Measurements from ENCODE around the gene NRXN3. TPM values are rescaled to one million over a fixed set of nuclear protein-coding genes. Genes with fewer than 3 reads are reported as not detected.
"Not testable (repeated sequence)": the region's sequence is repeated elsewhere in the genome, so short reads cannot be mapped to it uniquely, and the experiment has no call there.

Gene NRXN3
- total RNA-seq, 1 experiment from 2014 or later: 0.23 TPM

DNA sequence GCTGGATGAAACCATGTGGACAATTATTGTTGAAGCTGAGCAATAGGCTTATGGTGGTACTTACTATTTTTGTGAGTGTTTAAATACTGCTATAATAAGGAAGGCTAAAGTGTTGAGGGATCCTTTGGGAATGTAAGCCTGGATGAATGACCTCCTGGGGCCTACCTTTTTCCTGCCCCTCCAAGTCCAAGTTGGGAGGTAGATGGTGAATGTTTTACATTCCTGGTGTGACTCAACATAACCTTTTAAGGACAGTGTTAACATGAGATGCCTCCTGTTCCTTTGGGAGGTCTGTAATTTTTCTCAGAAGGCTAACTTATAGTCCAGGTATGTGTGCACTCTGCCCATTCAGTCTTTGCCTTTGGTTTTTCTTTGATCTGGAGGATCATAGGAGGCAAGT is 315.9 kb downstream of the NRXN3 start:
- no peak for DNase-seq (ENCODE audit: low read depth)

DNA sequence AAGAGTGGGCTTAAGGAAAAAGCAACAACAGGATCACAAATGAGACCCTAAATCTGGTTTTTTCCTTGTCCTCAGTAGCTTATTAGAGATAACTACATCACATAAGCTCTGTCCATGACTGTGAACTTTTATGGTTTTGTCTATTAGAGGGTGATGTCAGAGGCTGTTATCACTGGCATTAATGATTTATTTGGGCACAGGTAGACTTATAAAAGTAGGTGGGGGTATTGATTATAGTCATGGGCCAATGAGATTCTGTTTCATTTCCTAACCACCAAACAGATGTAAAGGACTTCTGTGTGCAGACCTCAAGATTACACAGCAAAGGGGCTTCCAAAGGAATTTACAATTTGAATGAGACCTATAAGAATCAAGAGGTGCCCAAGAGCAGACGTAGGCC is 316.4 kb downstream of the NRXN3 start:
- DNase-seq (ENCODE audit: low read depth): no peak

DNA sequence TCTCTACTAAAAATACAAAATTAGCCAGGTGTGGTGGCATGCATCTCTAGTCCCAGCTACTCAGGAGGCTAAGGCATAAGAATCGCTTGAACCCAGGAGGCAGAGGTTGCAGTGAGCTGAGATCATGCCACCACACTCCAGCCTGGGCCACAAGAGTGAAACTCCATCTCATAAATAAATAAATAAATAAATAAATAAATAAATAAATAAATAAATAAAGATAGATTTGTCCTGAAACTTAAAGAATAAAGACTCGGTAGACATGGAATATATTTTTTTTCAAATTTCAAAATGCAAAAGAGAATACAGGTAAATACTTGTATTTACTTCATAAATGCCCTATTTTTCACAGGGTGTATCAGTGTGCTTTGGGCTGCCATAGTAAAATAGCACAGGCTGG is 317.4 kb downstream of the NRXN3 start:
- DNase-seq (ENCODE audit: low read depth): not testable (repeated sequence)

DNA sequence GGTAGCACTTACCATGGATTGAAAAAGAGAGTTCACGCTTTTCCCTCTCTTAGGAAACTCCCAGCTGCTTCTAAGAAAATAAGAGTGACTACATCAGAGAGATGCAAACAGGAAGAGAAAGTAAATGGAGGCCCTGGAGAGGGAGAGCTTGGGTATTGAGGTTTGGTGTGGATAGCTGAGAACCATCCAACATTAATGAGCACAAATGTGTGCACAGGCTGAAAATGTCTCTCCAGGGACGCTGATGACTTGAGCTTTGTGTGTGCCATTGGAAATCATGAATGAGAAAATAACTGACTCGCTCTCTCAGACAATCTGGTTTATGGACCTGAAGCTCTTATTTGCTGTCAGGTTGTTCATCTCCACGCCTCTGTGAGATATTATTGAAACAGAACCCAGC is 318.8 kb downstream of the NRXN3 start:
- DNase-seq (ENCODE audit: low read depth): no peak

DNA sequence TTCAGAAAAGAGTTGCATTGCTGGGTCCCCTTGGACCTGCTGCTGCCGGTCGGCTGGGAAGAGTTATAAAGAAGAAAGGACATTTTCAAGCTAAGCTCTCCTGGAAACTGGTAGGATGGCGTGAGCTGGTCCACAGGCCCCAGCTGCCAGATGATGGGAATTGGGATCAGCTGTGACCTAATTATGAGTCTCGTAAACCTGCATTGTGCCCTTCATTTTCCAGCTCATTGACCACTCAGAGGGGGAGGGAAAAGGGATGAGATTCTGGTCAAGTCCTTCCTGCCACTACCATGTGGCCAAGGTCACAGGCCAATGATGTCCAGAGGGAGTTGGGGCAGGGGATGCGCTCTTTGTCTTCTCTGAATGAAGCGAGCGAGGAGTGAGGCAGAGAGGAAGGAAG is 320.9 kb downstream of the NRXN3 start:
- DNase-seq (ENCODE audit: low read depth): no peak

DNA sequence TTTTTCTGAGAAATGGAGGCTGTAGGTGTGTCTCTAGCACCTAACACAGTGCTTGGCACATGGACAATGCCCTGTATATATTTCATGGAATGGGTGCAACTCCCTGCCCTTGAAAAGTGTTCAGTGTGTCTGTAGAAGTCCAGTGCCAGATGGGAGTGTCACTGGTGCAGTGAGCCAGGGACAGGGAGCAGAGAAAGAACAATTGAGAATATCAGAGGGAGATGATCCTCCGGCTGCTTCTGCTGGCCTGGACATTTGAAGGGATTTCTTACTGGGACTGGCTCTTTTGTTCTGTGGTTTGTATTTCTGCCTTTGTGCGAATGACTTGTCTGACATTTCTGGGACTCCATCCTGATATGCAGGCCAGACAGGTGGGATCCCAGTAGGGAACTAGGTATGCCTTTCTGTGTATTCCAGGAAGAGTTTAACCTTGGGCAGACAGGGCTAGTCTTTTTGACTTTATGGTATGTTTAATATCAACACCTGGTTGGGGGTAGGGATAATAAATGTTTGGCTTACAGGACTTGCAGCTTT is 328.0 kb downstream of the NRXN3 start:
- DNase-seq (ENCODE audit: low read depth): no peak

DNA sequence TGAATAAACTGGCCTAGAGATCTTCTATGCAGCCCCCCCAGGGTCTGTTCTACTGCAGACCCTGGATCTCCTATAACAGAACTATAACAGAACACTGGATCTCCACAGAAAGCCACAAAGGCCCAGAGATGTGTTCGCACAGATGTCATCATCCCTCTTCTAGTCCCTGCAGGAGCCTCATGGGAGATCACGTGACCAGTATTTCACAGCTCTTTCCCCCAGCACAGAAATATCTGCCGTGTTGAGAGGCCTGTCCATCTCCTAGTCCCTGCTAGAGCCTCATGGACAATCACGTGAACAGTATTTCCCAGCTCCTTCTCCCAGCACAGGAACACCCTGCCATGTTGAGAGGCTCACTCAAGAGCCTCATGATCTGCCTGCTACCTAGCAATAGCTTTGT is 331.7 kb downstream of the NRXN3 start:
- no peak for DNase-seq (ENCODE audit: low read depth)

DNA sequence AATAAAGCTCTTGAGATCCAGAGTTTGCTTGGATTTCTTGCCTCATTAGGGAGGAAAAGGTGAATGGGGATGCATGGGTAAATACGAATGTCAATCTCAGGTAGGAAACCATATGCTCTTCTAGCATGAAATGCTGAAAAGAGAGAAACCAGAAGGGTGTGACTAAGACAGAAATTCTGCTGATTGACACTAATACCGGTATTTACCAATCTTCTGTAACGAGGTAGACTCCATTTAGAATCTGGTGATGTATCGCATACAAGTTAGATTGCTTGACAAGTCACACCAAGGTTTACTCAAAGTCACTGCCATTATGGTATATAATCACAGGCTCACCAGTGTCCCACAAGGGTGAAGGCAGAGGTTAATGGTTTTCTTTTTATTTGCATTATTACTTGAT is 337.9 kb downstream of the NRXN3 start:
- no peak for DNase-seq (ENCODE audit: low read depth)

DNA sequence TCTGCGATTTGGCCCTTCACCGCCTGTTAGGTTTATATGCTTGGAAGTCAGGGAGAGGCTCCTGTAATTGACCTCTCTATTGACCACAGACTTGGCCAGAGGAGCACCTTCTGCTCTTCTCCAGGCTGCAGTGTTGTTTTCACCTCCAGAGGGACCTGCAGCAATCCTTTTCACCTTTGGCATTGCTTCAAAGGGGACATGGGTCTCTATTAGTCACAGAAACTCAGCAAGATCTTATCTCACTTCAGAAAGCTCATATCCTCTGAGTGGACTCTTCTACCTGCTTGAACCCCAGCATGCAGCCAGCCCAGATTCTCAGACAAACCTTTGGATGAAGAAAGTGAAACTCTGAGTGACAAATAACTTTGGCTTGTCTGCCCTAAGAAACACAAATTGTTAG is 339.3 kb downstream of the NRXN3 start:
- no peak for DNase-seq (ENCODE audit: low read depth)

DNA sequence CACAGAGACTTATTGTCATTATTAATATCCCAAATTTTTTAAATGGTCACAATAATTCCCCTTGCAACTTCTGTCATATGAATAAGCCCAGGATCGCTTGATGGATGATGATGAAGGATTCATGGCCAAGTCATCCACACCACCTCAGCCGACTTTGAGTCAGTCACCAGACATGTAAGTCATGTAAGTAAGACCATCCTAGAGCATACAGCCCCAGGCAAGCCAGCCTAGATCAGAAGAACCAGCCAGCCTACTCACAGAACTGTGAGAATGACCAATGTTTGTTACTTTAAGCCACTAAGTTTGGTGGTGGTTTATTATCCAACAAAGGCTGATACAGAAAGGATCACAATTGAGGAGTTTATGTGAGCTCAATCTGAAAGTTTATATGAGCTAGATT is 341.8 kb downstream of the NRXN3 start:
- no peak for DNase-seq (ENCODE audit: low read depth)

DNA sequence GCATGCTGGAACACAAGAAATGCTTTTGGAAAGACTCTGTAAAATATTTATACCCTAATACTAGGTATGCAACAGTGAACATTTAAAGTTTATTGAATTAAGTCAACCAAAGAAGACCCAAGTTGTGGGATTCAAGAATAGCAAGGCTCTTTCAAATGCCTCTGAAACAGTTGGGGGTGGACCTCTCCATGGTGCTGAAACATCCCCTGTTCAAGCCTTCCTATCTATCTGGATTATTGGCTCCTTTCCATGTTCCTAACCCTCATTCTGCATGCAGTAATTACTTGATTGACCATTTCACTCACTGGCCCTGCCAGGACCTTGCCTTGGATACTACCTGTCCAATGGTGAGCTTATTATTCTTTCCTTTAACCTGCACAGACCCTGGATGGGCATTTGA is 349.7 kb downstream of the NRXN3 start:
- peak; percentile 0 for DNase-seq (ENCODE audit: low read depth)

DNA sequence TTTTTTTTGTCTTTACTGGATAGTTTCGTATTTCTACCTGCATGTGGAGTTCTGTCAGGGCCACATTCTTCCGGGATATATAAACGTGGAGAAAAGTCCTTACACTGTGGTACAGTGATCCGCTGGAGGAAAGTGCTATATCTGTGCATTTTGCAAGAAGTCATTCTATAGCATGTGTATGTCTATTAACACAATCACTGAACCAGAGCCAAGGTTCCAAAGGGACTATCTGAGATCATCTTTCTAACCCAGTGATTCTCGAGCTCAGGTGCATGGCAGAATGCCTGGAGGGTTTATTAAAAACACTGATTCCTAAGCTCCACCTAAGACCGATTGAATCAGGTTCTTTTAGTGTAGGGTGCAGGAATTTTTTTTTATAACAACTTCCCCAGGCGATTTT is 354.0 kb downstream of the NRXN3 start:
- DNase-seq (ENCODE audit: low read depth): no peak

DNA sequence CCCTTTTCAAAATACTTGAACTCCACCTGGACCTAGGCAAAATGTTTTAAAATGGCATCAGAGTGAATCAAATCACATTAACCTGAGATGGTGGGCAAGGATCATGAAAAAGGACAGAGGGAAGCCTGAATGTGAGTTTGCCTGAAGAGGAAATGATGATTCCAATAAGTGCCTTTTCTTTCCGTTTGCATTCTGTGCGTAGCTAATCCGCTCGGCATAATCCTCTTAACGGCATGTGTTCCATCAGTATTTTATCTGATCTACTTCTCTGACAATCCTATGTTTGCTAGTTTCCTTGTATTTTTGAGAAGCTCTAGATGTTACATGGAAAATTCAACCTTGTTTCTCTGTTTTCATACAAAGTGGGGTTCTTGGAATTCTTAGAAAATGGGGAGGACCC is 354.6 kb downstream of the NRXN3 start:
- DNase-seq (ENCODE audit: low read depth): no peak

DNA sequence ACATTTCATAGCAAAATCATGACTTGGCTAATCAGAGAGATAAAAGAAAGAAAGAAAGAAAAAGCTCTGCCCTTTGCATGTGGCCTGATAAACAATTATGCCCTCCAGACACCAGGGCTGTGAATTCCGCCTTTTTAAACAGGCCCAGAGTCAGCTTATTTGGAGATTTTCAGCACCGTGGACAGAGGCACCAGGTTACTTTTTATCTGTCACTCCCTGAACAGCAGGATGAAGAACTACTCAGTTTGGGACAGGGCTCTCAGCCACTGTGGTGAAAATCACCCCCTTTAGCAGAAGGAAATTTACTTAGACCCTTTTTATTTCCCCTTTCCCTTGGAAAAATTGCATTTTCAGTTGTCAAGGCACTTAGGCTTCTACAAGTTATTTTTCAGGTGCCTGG is 359.9 kb downstream of the NRXN3 start:
- DNase-seq (ENCODE audit: low read depth): peak; percentile 1

DNA sequence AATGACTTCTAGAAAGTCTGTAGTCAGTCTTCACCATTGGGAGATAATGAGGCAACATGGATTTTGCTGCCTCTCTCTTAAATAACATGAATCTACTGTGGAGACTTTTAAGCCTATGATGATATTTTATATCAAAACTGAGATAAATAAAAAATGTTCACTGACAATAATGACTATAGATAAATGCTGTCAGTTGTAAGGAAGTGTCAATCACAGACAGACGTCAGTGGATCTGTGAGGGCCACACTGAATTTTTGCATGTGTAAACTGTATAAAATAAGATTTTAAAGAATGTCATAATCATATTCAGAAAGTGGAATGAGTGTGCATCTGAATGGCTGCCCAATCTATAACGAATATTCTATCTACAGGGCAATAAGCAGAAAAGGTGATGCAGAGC is 364.0 kb downstream of the NRXN3 start:
- no peak for DNase-seq (ENCODE audit: low read depth)

DNA sequence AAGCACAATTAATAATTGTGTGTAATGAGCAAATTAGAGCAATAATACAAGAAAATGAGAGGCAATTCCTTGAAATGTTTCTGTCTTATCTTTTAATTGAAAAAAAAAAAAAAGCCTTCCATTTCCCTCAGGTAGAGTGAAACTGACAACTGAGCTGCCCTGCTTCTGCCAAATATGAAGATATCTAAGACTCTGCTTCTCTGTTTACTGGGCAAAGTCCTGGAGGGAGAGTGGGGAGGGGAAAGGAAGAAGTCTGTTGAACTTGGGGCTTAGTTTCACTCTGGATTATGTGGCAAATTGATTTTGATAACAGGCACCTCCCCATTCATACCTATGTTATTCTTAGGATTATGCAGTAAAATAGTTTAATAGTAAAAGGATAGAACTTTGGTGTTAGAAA is 364.9 kb downstream of the NRXN3 start:
- DNase-seq (ENCODE audit: low read depth): no peak

DNA sequence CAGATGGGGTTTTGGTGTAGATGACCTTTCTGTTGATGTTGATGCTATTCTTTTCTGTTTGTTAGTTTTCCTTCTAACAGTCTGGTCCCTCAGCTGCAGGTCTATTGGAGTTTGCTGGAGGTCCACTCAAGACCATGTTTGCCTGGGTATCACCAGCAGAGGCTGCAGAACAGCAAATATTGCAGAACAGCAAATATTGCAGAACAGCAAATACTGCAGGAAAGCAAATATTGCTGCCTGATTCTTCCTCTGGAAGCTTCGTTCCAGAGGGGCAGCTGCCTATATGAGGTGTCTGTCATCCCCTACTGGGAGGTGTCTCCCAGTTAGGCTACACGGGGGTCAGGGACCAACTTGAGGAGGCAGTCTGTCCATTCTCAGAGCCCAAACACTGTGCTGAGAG is 371.6 kb downstream of the NRXN3 start:
- not testable (repeated sequence) for DNase-seq (ENCODE audit: low read depth)

DNA sequence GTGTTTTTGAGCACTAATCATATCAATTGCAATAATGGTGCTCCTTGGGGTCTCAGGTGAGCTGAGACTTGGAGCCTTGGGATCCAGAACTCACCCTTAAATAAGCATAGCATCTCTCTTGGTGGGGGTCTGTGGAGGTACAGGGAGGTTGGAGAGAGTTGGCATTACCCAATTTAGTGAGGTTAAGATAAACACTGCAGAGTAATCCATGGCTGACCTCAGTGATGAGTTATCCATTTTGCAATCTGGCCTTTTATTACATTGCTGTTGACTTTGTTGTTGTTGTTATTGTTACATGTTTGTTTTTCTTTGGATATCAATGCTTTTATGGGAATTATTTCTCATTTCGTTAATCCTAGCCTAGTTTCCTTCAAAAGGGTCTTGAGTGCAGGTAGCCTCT is 373.3 kb downstream of the NRXN3 start:
- no peak for DNase-seq (ENCODE audit: low read depth)

DNA sequence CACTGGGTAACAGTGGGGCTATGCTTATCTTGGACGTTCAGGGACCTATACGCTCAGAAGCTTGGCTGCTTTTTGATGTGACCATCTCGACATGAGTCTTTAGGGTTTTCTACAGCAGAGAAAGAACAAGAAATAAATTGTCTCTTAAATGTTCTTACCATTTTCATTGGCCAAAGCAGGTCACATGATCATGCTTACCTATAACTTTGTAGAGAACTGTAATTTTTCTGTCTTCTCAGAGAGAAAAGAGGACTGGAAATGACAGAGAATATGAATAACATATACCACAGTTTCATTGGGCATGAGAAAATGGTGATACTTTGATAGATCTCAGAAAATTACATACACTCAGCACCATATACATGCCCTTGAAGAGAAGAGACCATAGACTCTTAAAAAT is 390.9 kb downstream of the NRXN3 start:
- no peak for DNase-seq (ENCODE audit: low read depth)

DNA sequence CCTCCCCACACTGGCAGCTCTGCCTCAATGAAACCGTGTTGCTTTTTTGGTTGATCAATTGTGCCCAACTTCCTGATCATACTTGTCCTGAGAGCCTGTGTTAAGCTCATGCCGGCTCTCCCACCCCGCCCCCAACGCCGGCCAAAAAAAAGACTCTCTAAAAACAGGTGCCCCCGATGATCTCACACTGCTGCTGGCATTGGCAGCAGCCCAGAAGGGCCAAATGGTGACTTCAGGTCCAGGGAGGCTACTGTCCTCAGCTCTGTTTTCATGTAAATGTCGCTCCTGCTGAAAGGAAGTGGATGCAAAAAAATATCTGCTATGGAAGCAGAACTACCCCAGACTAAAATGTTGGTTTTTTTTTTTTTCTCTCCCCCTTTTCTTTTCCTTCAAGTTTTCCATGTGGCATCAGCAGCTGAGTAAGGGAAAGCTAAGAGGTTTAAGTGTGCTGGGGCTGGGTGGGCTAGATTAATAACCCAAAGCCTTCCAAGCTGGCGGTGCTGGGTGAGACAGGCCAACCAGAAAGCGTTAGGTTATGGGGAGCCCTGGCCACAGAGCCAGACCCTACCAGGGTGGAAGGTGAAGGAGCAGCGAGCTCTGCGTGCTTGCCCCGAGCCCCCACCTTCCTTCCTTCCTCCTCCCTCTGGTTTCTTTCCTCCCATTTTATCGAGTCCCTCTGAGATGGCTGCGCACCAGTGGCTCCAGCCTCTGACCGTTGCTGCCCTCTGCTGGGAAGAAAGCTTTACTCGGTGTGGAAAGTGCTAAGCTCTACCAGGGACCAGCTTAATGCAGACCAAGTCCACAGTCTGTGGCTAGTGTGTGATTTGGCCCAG is 396.1 kb downstream of the NRXN3 start:
- peak; percentile 58 for DNase-seq (ENCODE audit: low read depth)

DNA sequence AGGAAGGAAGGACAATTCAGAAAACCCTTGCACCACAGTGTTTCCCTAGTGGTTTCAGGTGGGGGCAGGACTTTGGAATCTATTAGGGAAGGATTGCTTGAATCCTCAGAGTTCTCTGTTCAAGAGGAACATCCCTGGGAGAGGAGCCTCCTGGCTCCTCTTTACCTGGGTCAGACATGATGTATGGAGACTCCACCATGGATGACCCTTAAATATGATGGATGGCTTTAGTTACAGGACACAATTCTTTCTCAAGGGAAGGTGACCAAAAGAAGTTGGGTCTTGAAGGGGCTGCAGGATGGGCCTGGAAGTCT is 396.6 kb downstream of the NRXN3 start:
- no peak for DNase-seq (ENCODE audit: low read depth)

DNA sequence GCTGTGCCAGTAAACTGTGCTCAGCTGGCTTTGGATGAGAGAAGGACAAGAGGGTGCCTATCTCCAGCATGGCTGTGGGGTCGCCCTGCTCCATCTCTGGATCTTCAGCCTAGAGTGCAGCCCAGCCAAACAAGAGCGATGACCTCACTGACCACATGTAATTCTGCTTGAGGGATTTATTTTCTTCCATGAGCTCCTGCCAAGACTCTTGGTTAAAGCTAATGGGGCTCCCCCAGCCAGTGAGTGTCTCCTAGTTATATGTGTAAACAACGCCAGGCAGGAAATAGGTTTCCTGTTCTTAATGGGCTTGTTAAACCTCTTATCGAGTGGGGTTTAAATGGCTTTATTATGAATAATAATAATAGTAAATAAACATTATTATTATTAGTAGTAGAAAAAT is 397.2 kb downstream of the NRXN3 start:
- DNase-seq (ENCODE audit: low read depth): peak; percentile 2

DNA sequence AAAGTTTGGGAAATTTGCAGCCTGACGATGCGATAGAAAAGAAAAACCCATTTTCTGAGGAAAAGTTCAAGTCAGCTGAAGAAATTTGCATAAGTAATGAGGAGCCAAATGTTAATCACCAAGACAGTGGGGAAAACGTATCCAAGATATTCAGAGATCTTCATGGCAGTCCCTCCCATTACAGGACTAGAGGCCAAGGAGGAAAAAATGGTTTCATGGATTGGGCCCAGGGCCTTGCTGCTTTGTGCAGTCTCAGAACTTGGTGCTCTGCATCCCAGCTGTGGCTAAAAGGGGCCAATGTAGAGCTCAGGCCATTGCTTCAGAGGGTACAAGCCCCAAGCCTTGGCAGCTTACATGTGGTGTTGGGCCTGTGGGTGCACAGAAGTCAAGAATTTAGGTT is 403.6 kb downstream of the NRXN3 start:
- not testable (repeated sequence) for DNase-seq (ENCODE audit: low read depth)

All from LHCN-M2 (cell line).